HepG2 (cell line): Measurements from ENCODE around the gene ARAP1. TPM values are rescaled to one million over a fixed set of nuclear protein-coding genes. Genes with fewer than 3 reads are reported as not detected.

Source experiments
- ATAC-seq: fragments of 200-7000 bp; cut with Tn5 transposase; 3 replicates; pipeline ENCODE4 v1.9.1; 2020; ENCODE audit warnings: mild to moderate bottlenecking, moderate library complexity
- BruUV-seq: library from RNA; stranded (reverse); fragments of 400-500 nt; replicated peaks from 2 replicates; lab custom pipeline; 2021; lab: Mats Ljungman, UMichigan
- CTCF ChIA-PET: fragments of 300-600 bp; formaldehyde crosslinking; extraction: SDS; loops from one replicate; lab custom pipeline; 2021; ENCODE audit warnings: low total read pairs, inconsistent platforms, low intra/inter-chr PET ratio; lab: Yijun Ruan, JAX
- POLR2A ChIA-PET: fragments of 350-600 bp; sonication (Branson Sonifier 250); formaldehyde crosslinking; loops from one replicate; lab custom pipeline; 2020; ENCODE audit warnings: antibody characterized with exemption, inconsistent platforms; lab: Yijun Ruan, JAX
- DNase-seq: peaks from one replicate; pipeline ENCODE4 v3.0.0-alpha.2; 2015; ENCODE audit warnings: low spot score
- FAIRE-seq: peaks from 3 replicates; lab custom pipeline; 2011; peaks lifted over from hg19 to GRCh38; lab: Jason Lieb, UNC
- H2AFZ ChIP-seq: one replicate; pipeline ENCODE4 v1.6.1; 2011; ENCODE audit warnings: low read length, inconsistent platforms
- H3K27ac ChIP-seq: fragments of 300-600 bp; 3 replicates; pipeline ENCODE4 v1.8.0; 2011; ENCODE audit warnings: mixed run types, mild to moderate bottlenecking, mixed read lengths, low read length, inconsistent platforms; ENCODE audit not compliant: insufficient read depth; ENCODE audit errors: extremely low read length
- H3K27me3 ChIP-seq, 2 experiments: fragments of 200-600 bp in 1 of 2; 2 replicates in 1 of 2; 3 replicates in 1 of 2; pipeline versions ENCODE4 v1.6.0 to v1.8.0; 2011; ENCODE audit warnings: low read length in 2 of 2, mild to moderate bottlenecking in 2 of 2, moderate library complexity in 2 of 2, inconsistent platforms in 1 of 2; ENCODE audit not compliant: insufficient read depth in 2 of 2, control insufficient read depth in 1 of 2
- H3K36me3 ChIP-seq, 2 experiments: fragments of 200-600 bp in 1 of 2; replicated peaks in 1 of 2; 2 replicates in 1 of 2; 3 replicates in 1 of 2; pipeline versions ENCODE4 v1.5.1 to v1.8.0; 2011; ENCODE audit warnings: low read length in 2 of 2, inconsistent platforms in 1 of 2; ENCODE audit not compliant: insufficient read depth in 2 of 2, control insufficient read depth in 1 of 2
- H3K4me1 ChIP-seq: 2 replicates; pipeline ENCODE4 v1.5.1; 2012; ENCODE audit warnings: low read length, inconsistent platforms; ENCODE audit not compliant: insufficient read depth
- H3K4me2 ChIP-seq: 2 replicates; pipeline ENCODE4 v1.6.0; 2011; ENCODE audit warnings: low read depth, low read length, inconsistent platforms
- H3K4me3 ChIP-seq, 3 experiments: fragments of 200-600 bp in 1 of 3; sonication (generic), shearing (Covaris generic) in 1 of 3; replicated peaks in 1 of 3; 2 replicates each; pipeline ENCODE4 v1.5.1; 2011 to 2016; ENCODE audit warnings: low read length in 3 of 3, inconsistent platforms in 2 of 3, low read depth in 2 of 3, mild to moderate bottlenecking in 2 of 3, control low read depth in 1 of 3, mixed read lengths in 1 of 3; ENCODE audit not compliant: insufficient read depth in 1 of 3
- H3K79me2 ChIP-seq: one replicate; pipeline ENCODE4 v1.6.1; 2011; ENCODE audit warnings: low read length, inconsistent platforms; ENCODE audit not compliant: insufficient read depth
- H3K9ac ChIP-seq: 2 replicates; pipeline ENCODE4 v1.6.0; 2011; ENCODE audit warnings: mild to moderate bottlenecking, low read depth, low read length, inconsistent platforms; ENCODE audit not compliant: insufficient read depth
- H3K9me3 ChIP-seq: 2 replicates; pipeline ENCODE4 v1.5.1; 2012; ENCODE audit warnings: mild to moderate bottlenecking, low read length
- H4K20me1 ChIP-seq: 2 replicates; pipeline ENCODE4 v1.6.0; 2011; ENCODE audit warnings: inconsistent platforms, mild to moderate bottlenecking, low read length, moderate library complexity; ENCODE audit not compliant: insufficient read depth
- ADNP ChIP-seq: sonication (generic); formaldehyde crosslinking; IDR thresholded peaks from 2 replicates; pipeline ENCODE4 v1.4.0; 2020; ENCODE audit warnings: missing genetic modification reagents
- ELF4 ChIP-seq: sonication (generic); formaldehyde crosslinking; IDR thresholded peaks from 2 replicates; pipeline ENCODE4 v1.5.0; 2020; ENCODE audit warnings: missing genetic modification reagents, mild to moderate bottlenecking, moderate library complexity, borderline replicate concordance
- HNRNPK ChIP-seq: fragments of 200-400 bp; formaldehyde crosslinking; IDR thresholded peaks from 2 replicates; pipeline ENCODE4 v1.6.1; 2018; ENCODE audit warnings: low read length, low read depth, moderate library complexity, mild to moderate bottlenecking; ENCODE audit not compliant: poor library complexity, severe bottlenecking
- KDM1A ChIP-seq: IDR thresholded peaks from 2 replicates; pipeline ENCODE4 v1.6.1; 2016; ENCODE audit warnings: missing compliant biosample characterization
- ZMYM4 ChIP-seq: sonication (generic); formaldehyde crosslinking; IDR thresholded peaks from 2 replicates; pipeline ENCODE4 v1.8.1; 2023; ENCODE audit warnings: mild to moderate bottlenecking, missing genetic modification reagents
- ZNF138 ChIP-seq: sonication (generic); formaldehyde crosslinking; IDR thresholded peaks from 2 replicates; pipeline ENCODE4 v1.5.0; 2020; ENCODE audit warnings: mild to moderate bottlenecking, low read depth, missing genetic modification reagents
- ZNF737 ChIP-seq: sonication (generic); formaldehyde crosslinking; IDR thresholded peaks from 2 replicates; pipeline ENCODE4 v1.5.0; 2020; ENCODE audit warnings: missing genetic modification reagents, mild to moderate bottlenecking, borderline replicate concordance
- ZNF747 ChIP-seq: sonication (generic); formaldehyde crosslinking; IDR thresholded peaks from 2 replicates; pipeline ENCODE4 v1.8.1; 2023; ENCODE audit warnings: missing genetic modification reagents, mild to moderate bottlenecking, borderline replicate concordance
- ZNF891 ChIP-seq: sonication (generic); formaldehyde crosslinking; IDR thresholded peaks from 2 replicates; pipeline ENCODE4 v1.5.0; 2020; ENCODE audit warnings: mild to moderate bottlenecking, missing genetic modification reagents
- ZSCAN22 ChIP-seq: sonication (generic); formaldehyde crosslinking; IDR thresholded peaks from 2 replicates; pipeline ENCODE4 v1.4.0; 2020; ENCODE audit warnings: mild to moderate bottlenecking, missing genetic modification reagents
- WGBS: methylation state at CpG from one replicate; pipeline ENCODE4 v1.1.6; 2017; ENCODE audit warnings: low lambda C conversion rate; 5-methylcytosine and 5-hydroxymethylcytosine counted together
- in situ Hi-C: cut with HindIII; loops from 2 replicates; pipeline ENCODE4 v1.10.0; 2017; ENCODE audit warnings: low pct_unique_long_range_greater_than_20kb; ENCODE audit not compliant: extremely low pct_ligation_motif_present
- intact Hi-C: fragments of 100-400 bp; cut with micrococcal nuclease; formaldehyde crosslinking; loops from one replicate; pipeline ENCODE4 v1.10.0; 2022; ENCODE audit not compliant: unreplicated experiment
- polyA plus RNA-seq, 8 experiments: library from polyadenylated mRNA; depleted of rRNA in 3 of 8; stranded (reverse) in 7 of 8; unstranded in 1 of 8; fragments of >200 nt; fragmentation: Illumina TruSeq in 4 of 8; extraction: Trizol in 4 of 8; gene quantifications; 2 replicates each; pipeline versions ENCODE4 v1.2.1 to v1.2.3, GENCODE V29; 2011 to 2016; ENCODE audit warnings: low read depth in 4 of 8, missing spikeins in 1 of 8, mixed read lengths in 1 of 8; ENCODE audit not compliant: insufficient read depth in 1 of 8
- total RNA-seq, 5 experiments: library from RNA; depleted of rRNA; stranded (reverse); fragments of >200 nt; fragmentation: Illumina TruSeq; extraction: Trizol; gene quantifications; 2 replicates each; pipeline ENCODE4 v1.2.3, GENCODE V29; 2016; ENCODE audit warnings: low read depth in 1 of 5
- TF ChIP-seq, protein P1 (sequence below): sonication (generic); formaldehyde crosslinking; IDR thresholded peaks from 2 replicates; pipeline ENCODE4; 2020; ENCODE audit warnings: missing genetic modification reagents, mild to moderate bottlenecking, borderline replicate concordance
- TF ChIP-seq, protein P2 (sequence below): IDR thresholded peaks from 2 replicates; pipeline ENCODE4 v1.6.1; 2016; ENCODE audit warnings: low read depth, control low read depth
- TF ChIP-seq, protein P3 (sequence below): sonication (generic); formaldehyde crosslinking; IDR thresholded peaks from 2 replicates; pipeline ENCODE4 v1.5.1; 2020; ENCODE audit warnings: missing genetic modification reagents, mild to moderate bottlenecking, borderline replicate concordance
- TF ChIP-seq, protein P4 (sequence below): sonication (generic); formaldehyde crosslinking; IDR thresholded peaks from 2 replicates; pipeline ENCODE4 v1.5.0; 2020; ENCODE audit warnings: mild to moderate bottlenecking, missing genetic modification reagents, moderate library complexity

ARAP1 gene
- total and polyA plus RNA-seq, 2 of the 13 experiments (the other 11 are each of a cell fraction or from before 2014, with no cell fraction given), result 43.2 to 55.5 TPM

DNA sequence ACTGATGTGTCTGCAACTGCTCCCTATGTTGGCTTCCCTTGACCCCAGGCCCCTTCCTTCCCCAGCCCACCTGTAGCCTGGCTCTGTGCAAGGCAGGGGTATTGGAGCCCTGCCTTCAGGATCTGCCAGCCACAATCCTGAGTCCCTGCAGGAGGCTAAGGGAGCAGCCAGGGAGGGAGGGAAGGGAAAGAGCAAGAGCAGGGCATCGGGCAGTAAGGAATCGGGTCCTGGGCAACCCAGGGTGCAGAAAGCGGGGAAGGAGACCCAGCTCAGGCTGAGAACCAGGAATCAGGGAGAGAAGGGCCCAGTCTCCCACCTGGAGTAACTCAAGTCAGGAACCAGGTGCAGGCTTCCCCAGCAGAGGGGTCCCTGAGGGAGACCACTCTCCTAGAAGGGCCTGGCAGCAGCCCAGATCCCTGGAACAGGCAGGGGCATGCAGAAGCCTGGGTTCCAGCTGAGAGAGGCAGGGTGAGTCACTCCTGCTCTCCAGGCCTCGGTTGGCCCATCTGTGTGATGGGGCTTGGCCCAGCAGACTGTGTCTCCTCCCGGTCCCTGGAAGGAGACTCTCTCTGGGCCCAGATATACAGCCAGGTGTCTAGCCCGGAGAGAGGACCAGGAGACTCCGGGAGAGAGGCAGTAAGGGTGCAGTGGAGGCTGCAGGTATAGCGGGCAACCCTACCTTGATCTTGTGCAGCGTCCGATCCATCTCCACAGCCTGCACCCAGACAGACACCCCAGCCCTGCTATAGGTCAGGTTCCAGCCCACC, 28.3 kb upstream of the ARAP1 start:
- no peak for DNase-seq
- 9% methylated on average over 7 of the region's 10 CpGs for WGBS
- no peak for FAIRE-seq
- Histone ChIP-seq H3K36me3 (peaks cover 0 to under 1% of the 10 kb centered on the region in 2 experiments; a peak in 1 of 5 replicates), H3K4me3 (peak overlapping the region; percentile 81 to 88 (median 87)), H3K4me2 (peak overlapping the region; percentile 90), H3K79me2 (peaks cover 34% of the 10 kb centered on the region), H3K27me3 (no peaks in the 10 kb centered on the region; a peak in 1 of 5 replicates), H3K4me1 (peaks cover 90% of the 10 kb centered on the region), H3K27ac (peak overlapping the region; percentile 70), H3K9ac (peak overlapping the region; percentile 71), H3K9me3 (no peaks in the 10 kb centered on the region), H2AFZ (no peak overlapping the region), H4K20me1 (peaks cover 7% of the 10 kb centered on the region; the same call in 1 of the 2 replicates)
- POLR2A ChIA-PET, result interaction anchor here (0.8 to 10.0 kb wide), 3 partner anchors 13 to 55 kb away, joined by 3 to 103 read pairs (median 25); partner anchors contain the start of gene STARD10
- BruUV-seq, result no TSS peak
- CTCF ChIA-PET, result no interaction called here
- in situ Hi-C loops (no loop called here), intact Hi-C loops (no loop called here)
- ATAC-seq, result no peak
- TF ChIP-seq, protein P1, sequence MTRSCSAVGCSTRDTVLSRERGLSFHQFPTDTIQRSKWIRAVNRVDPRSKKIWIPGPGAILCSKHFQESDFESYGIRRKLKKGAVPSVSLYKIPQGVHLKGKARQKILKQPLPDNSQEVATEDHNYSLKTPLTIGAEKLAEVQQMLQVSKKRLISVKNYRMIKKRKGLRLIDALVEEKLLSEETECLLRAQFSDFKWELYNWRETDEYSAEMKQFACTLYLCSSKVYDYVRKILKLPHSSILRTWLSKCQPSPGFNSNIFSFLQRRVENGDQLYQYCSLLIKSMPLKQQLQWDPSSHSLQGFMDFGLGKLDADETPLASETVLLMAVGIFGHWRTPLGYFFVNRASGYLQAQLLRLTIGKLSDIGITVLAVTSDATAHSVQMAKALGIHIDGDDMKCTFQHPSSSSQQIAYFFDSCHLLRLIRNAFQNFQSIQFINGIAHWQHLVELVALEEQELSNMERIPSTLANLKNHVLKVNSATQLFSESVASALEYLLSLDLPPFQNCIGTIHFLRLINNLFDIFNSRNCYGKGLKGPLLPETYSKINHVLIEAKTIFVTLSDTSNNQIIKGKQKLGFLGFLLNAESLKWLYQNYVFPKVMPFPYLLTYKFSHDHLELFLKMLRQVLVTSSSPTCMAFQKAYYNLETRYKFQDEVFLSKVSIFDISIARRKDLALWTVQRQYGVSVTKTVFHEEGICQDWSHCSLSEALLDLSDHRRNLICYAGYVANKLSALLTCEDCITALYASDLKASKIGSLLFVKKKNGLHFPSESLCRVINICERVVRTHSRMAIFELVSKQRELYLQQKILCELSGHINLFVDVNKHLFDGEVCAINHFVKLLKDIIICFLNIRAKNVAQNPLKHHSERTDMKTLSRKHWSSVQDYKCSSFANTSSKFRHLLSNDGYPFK (CRISPR knock-in tag), result peak; percentile 25; the same call in 1 of the 2 replicates
- TF ChIP-seq, protein P2, sequence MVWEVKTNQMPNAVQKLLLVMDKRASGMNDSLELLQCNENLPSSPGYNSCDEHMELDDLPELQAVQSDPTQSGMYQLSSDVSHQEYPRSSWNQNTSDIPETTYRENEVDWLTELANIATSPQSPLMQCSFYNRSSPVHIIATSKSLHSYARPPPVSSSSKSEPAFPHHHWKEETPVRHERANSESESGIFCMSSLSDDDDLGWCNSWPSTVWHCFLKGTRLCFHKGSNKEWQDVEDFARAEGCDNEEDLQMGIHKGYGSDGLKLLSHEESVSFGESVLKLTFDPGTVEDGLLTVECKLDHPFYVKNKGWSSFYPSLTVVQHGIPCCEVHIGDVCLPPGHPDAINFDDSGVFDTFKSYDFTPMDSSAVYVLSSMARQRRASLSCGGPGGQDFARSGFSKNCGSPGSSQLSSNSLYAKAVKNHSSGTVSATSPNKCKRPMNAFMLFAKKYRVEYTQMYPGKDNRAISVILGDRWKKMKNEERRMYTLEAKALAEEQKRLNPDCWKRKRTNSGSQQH (CRISPR knock-in tag), result 0 out of 2 replicates have a peak, but pooled peaks have one; percentile 31
- TF ChIP-seq ELF4 (CRISPR knock-in tag) (0 out of 2 replicates have a peak, but pooled peaks have one; percentile 1), HNRNPK (no peak), ZNF747 (CRISPR knock-in tag) (peak; percentile 47; the same call in 1 of the 2 replicates), ZNF891 (CRISPR knock-in tag) (0 out of 2 replicates have a peak, but pooled peaks have one; percentile 13), ZMYM4 (peak; percentile 18; the same call in 1 of the 2 replicates), ZNF138 (CRISPR knock-in tag) (peak; percentile 65; the same call in 1 of the 2 replicates), ZNF737 (no peak), KDM1A (peak; percentile 67), ZSCAN22 (CRISPR knock-in tag) (0 out of 2 replicates have a peak, but pooled peaks have one; percentile 15), ADNP (CRISPR knock-in tag) (no peak)
- TF ChIP-seq, protein P3, sequence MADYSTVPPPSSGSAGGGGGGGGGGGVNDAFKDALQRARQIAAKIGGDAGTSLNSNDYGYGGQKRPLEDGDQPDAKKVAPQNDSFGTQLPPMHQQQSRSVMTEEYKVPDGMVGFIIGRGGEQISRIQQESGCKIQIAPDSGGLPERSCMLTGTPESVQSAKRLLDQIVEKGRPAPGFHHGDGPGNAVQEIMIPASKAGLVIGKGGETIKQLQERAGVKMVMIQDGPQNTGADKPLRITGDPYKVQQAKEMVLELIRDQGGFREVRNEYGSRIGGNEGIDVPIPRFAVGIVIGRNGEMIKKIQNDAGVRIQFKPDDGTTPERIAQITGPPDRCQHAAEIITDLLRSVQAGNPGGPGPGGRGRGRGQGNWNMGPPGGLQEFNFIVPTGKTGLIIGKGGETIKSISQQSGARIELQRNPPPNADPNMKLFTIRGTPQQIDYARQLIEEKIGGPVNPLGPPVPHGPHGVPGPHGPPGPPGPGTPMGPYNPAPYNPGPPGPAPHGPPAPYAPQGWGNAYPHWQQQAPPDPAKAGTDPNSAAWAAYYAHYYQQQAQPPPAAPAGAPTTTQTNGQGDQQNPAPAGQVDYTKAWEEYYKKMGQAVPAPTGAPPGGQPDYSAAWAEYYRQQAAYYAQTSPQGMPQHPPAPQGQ (CRISPR knock-in tag), result no peak
- TF ChIP-seq, protein P4, sequence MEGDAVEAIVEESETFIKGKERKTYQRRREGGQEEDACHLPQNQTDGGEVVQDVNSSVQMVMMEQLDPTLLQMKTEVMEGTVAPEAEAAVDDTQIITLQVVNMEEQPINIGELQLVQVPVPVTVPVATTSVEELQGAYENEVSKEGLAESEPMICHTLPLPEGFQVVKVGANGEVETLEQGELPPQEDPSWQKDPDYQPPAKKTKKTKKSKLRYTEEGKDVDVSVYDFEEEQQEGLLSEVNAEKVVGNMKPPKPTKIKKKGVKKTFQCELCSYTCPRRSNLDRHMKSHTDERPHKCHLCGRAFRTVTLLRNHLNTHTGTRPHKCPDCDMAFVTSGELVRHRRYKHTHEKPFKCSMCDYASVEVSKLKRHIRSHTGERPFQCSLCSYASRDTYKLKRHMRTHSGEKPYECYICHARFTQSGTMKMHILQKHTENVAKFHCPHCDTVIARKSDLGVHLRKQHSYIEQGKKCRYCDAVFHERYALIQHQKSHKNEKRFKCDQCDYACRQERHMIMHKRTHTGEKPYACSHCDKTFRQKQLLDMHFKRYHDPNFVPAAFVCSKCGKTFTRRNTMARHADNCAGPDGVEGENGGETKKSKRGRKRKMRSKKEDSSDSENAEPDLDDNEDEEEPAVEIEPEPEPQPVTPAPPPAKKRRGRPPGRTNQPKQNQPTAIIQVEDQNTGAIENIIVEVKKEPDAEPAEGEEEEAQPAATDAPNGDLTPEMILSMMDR (CRISPR knock-in tag), result 0 out of 2 replicates have a peak, but pooled peaks have one; percentile 6
